Endothelial cell of umbilical vein (primary cell): Measurements from ENCODE around the gene AGTPBP1. TPM values are rescaled to one million over a fixed set of nuclear protein-coding genes. Genes with fewer than 3 reads are reported as not detected.

Experiments
- BruUV-seq: library from RNA; stranded (reverse); fragments of 400-500 nt; replicated peaks from 2 replicates; lab custom pipeline; 2021; lab: Mats Ljungman, UMichigan
- CTCF ChIA-PET: fragments of 300-600, 350-600 bp; sonication (Branson Sonifier 250); formaldehyde crosslinking; loops from one replicate; lab custom pipeline; 2021; ENCODE audit warnings: antibody characterized with exemption, inconsistent platforms; lab: Charles Lee
- POLR2A ChIA-PET: fragments of 300-600, 350-600 bp; sonication (Branson Sonifier 250); formaldehyde crosslinking; loops from one replicate; lab custom pipeline; 2021; ENCODE audit warnings: antibody characterized with exemption, inconsistent platforms; lab: Charles Lee
- DNase-seq: peaks from one replicate; pipeline ENCODE4 v3.0.0-alpha.2; 2011; ENCODE audit warnings: low read depth, low spot score
- FAIRE-seq: peaks from 2 replicates; lab custom pipeline; 2011; peaks lifted over from hg19 to GRCh38; lab: Jason Lieb, UNC
- H2AFZ ChIP-seq: 2 replicates; pipeline ENCODE4 v1.6.0; 2012; ENCODE audit warnings: low read depth, low read length, control low read depth, inconsistent platforms
- H3K27ac ChIP-seq: 2 replicates; pipeline ENCODE4 v1.5.1; 2011; ENCODE audit warnings: low read depth, mild to moderate bottlenecking, control low read depth, low read length, moderate library complexity; ENCODE audit not compliant: insufficient read depth
- H3K27me3 ChIP-seq, 2 experiments: 2 replicates each; pipeline versions ENCODE4 v1.6.0 to v1.6.1; 2011; ENCODE audit warnings: low read length in 2 of 2, mixed read lengths in 1 of 2; ENCODE audit not compliant: control insufficient read depth in 2 of 2, insufficient read depth in 2 of 2
- H3K36me3 ChIP-seq, 2 experiments: 2 replicates in 1 of 2; 3 replicates in 1 of 2; pipeline ENCODE4 v1.5.1; 2011; ENCODE audit warnings: low read length in 2 of 2, mild to moderate bottlenecking in 1 of 2, moderate library complexity in 1 of 2; ENCODE audit not compliant: control insufficient read depth in 2 of 2, insufficient read depth in 2 of 2; ENCODE audit errors: extremely low read depth in 1 of 2
- H3K4me1 ChIP-seq: 3 replicates; pipeline ENCODE4 v1.5.1; 2011; ENCODE audit warnings: mild to moderate bottlenecking, low read length; ENCODE audit not compliant: control insufficient read depth, insufficient read depth; ENCODE audit errors: extremely low read depth
- H3K4me2 ChIP-seq: 2 replicates; pipeline ENCODE4 v1.6.1; 2011; ENCODE audit warnings: low read length, control low read depth, mixed read lengths; ENCODE audit not compliant: insufficient read depth
- H3K4me3 ChIP-seq, 3 experiments: fragments of 200-600 bp in 1 of 3; sonication (generic), shearing (Covaris generic) in 1 of 3; replicated peaks in 1 of 3; 2 replicates each; pipeline ENCODE4 v1.5.1; 2011 to 2016; ENCODE audit warnings: control low read depth in 3 of 3, low read length in 3 of 3, mild to moderate bottlenecking in 2 of 3, inconsistent platforms in 1 of 3, low read depth in 1 of 3, moderate library complexity in 1 of 3; ENCODE audit not compliant: insufficient read depth in 1 of 3
- H3K79me2 ChIP-seq: 2 replicates; pipeline ENCODE4 v1.6.0; 2012; ENCODE audit warnings: low read length, inconsistent platforms; ENCODE audit not compliant: control insufficient read depth, insufficient read depth
- H3K9ac ChIP-seq: replicated peaks from 2 replicates; pipeline ENCODE3; 2011; ENCODE audit warnings: low read length, control low read depth; ENCODE audit not compliant: insufficient read depth; ENCODE audit errors: extremely low read depth
- H3K9me1 ChIP-seq: replicated peaks from 3 replicates; pipeline ENCODE4 v1.6.0; 2011; ENCODE audit warnings: mild to moderate bottlenecking, low read length; ENCODE audit not compliant: control insufficient read depth, insufficient read depth; ENCODE audit errors: extremely low read depth
- H3K9me3 ChIP-seq: replicated peaks from 2 replicates; pipeline ENCODE4 v1.5.1; 2012; ENCODE audit warnings: low read length, inconsistent platforms; ENCODE audit not compliant: control insufficient read depth, insufficient read depth
- H4K20me1 ChIP-seq: replicated peaks from 2 replicates; pipeline ENCODE3; 2011; ENCODE audit warnings: mild to moderate bottlenecking, low read length; ENCODE audit not compliant: control insufficient read depth, insufficient read depth; ENCODE audit errors: extremely low read depth
- CTCF ChIP-seq, 2 donors: IDR thresholded peaks; 1 replicate in 1 of 2; 2 replicates in 1 of 2; pipeline ENCODE4 v1.5.1; 2011; ENCODE audit warnings: low read length in 2 of 2, mild to moderate bottlenecking in 2 of 2, moderate library complexity in 2 of 2, control low read depth in 1 of 2, inconsistent platforms in 1 of 2, low read depth in 1 of 2; ENCODE audit not compliant: insufficient read depth in 1 of 2; ENCODE audit errors: extremely low read depth in 1 of 2
- FOS ChIP-seq: IDR thresholded peaks from 2 replicates; pipeline ENCODE4 v1.6.1; 2011; ENCODE audit warnings: mild to moderate bottlenecking, low read length, moderate library complexity, borderline replicate concordance; ENCODE audit not compliant: insufficient read depth
- GATA2 ChIP-seq: IDR thresholded peaks from 2 replicates; pipeline ENCODE4 v1.7.0; 2011; ENCODE audit warnings: low read depth, mild to moderate bottlenecking, moderate library complexity, mixed read lengths, low read length; ENCODE audit not compliant: insufficient read length, insufficient read depth
- POLR2AphosphoS5 ChIP-seq: IDR thresholded peaks from 2 replicates; pipeline ENCODE4 v1.6.1; 2012; ENCODE audit warnings: low read depth, mild to moderate bottlenecking, control low read depth, low read length, moderate library complexity; ENCODE audit not compliant: insufficient read depth
- dilution Hi-C: fragments of 300-500 bp; cut with MboI; formaldehyde crosslinking; loops from one replicate; pipeline ENCODE4 v1.15.0; 2019; ENCODE audit warnings: low sequenced_read_pairs; ENCODE audit not compliant: extremely low pct_ligation_motif_present
- intact Hi-C: fragments of 100-400 bp; cut with micrococcal nuclease; formaldehyde crosslinking; loops from one replicate; pipeline ENCODE4 v1.10.0; 2022
- polyA plus RNA-seq, 4 experiments: library from polyadenylated mRNA; depleted of rRNA in 3 of 4; stranded (reverse) in 3 of 4; unstranded in 1 of 4; fragments of >200 nt; gene quantifications; 2 replicates each; pipeline versions ENCODE4 v1.2.1 to v1.2.3, GENCODE V29; 2011 to 2012; ENCODE audit warnings: missing spikeins in 1 of 4
- total RNA-seq: library from RNA; stranded (reverse); gene quantifications from 2 replicates; pipeline ENCODE4 v1.2.3, GENCODE V29; 2021

AGTPBP1 gene
- total and polyA plus RNA-seq, 2 donors (not counting 3 experiments of a cell fraction or from before 2014, with no cell fraction given) = 4.2 to 18.4 TPM

DNA sequence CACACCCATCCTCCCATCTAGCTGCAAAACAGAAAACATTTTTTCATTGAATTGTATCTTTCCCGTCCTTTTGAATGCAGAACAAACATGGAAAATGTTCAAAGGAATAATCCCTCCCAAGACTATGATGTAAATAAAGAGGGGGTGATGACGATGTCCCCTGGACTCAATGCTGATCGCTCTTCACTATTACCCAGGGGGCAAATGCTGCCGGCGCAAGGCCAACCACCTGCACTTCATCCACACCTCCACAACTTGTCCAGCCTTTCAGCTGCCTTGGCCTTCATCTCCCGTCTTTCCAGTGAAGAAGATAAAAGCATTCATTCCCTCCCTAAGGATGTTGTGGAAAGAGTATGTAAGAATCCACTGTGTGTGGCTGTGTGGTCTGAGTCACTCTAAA is 240.3 kb downstream of the AGTPBP1 start:
- TF ChIP-seq FOS (no peak), GATA2 (no peak), CTCF (IDR thresholded peaks at IDR 0.05; ENCODE audit: extremely low read depth in 1 of 2, insufficient read depth in 1 of 2, low read depth in 1 of 2, low read length in 2 of 2) (no peak), POLR2AphosphoS5 (no peak)
- FAIRE-seq (no peak), DNase-seq (no peak)
- Histone ChIP-seq H3K9me1 (no peaks in the 10 kb centered on the region), H3K27ac (no peak overlapping the region), H3K4me3 (no peak overlapping the region), H4K20me1 (no peaks in the 10 kb centered on the region), H3K9ac (no peak overlapping the region), H3K79me2 (no peaks in the 10 kb centered on the region), H3K27me3 (no peaks in the 10 kb centered on the region), H3K4me1 (no peaks in the 10 kb centered on the region), H2AFZ (no peak overlapping the region), H3K4me2 (no peak overlapping the region), H3K36me3 (no peaks in the 10 kb centered on the region), H3K9me3 (no peaks in the 10 kb centered on the region)
- dilution Hi-C loops = no loop called here
- intact Hi-C loops = no loop called here
- ChIA-PET POLR2A (no interaction called here), CTCF (no interaction called here)
- no TSS peak for BruUV-seq

Other genes starting within 250 kb of the AGTPBP1 start
- 22.5 and 23.3 TPM in 2 replicates for gene NAA35, start 199.2 kb upstream of the AGTPBP1 start, total RNA-seq
- gene NAA35, start 199.2 kb upstream of the AGTPBP1 start, polyA plus RNA-seq = 6.7 and 7.9 TPM in 2 replicates